ENCODE data around the gene MLLT6. TPM values are rescaled to one million over a fixed set of nuclear protein-coding genes. Genes with fewer than 3 reads are reported as not detected.

Gene MLLT6
- total and polyA plus RNA-seq, 2 of the 13 experiments (the other 11 are each of a cell fraction or from before 2014, with no cell fraction given), result 50.7 to 69.5 TPM

DNA sequence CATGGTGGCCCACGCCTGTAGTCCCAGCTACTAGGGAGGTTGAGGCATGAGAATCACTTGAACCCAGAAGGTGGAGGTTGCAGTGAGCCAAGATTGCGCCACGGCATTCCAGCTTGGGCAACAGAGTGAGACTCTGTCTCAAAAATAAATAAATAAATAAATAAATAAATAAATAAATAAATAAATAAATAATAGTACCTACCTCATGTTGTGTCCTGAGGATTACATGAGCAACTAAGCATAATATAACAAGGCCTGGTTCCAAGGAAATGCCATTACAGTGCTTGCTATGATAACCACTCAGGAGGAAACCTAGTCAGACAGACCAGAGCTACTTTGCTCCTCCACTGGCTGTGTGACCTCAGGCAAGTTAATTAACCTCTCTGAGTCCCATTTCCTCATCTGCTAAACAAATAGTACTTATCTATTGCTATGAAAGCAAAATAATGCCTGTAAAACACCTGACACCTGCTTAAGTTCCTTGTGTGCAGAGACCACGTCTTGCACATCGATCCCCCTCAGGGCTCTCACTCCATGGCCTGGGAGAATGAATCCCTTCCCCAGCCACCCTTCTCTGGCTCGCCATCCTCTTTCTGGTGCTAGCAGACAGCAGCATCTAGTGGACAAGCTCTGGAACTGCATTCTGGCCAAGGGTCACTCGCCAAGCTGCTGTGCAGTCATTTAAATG, 37.8 kb upstream of the MLLT6 start (continued):
- TF ChIP-seq, protein P1, sequence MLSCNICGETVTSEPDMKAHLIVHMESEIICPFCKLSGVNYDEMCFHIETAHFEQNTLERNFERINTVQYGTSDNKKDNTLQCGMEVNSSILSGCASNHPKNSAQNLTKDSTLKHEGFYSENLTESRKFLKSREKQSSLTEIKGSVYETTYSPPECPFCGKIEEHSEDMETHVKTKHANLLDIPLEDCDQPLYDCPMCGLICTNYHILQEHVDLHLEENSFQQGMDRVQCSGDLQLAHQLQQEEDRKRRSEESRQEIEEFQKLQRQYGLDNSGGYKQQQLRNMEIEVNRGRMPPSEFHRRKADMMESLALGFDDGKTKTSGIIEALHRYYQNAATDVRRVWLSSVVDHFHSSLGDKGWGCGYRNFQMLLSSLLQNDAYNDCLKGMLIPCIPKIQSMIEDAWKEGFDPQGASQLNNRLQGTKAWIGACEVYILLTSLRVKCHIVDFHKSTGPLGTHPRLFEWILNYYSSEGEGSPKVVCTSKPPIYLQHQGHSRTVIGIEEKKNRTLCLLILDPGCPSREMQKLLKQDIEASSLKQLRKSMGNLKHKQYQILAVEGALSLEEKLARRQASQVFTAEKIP (CRISPR knock-in tag; IDR thresholded peaks at IDR 0.05; ENCODE audit: borderline replicate concordance), result no peak
- TF ChIP-seq, protein P2, sequence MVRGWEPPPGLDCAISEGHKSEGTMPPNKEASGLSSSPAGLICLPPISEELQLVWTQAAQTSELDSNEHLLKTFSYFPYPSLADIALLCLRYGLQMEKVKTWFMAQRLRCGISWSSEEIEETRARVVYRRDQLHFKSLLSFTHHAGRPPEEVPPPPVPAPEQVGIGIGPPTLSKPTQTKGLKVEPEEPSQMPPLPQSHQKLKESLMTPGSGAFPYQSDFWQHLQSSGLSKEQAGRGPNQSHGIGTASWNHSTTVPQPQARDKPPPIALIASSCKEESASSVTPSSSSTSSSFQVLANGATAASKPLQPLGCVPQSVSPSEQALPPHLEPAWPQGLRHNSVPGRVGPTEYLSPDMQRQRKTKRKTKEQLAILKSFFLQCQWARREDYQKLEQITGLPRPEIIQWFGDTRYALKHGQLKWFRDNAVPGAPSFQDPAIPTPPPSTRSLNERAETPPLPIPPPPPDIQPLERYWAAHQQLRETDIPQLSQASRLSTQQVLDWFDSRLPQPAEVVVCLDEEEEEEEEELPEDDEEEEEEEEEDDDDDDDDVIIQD (CRISPR knock-in tag; IDR thresholded peaks at IDR 0.05; ENCODE audit: low read depth), result 0 out of 2 replicates have a peak, but pooled peaks have one; percentile 35
- no peak for TF ChIP-seq HNRNPH1 (optimal IDR thresholded peaks at IDR 0.05; ENCODE audit: low read depth, low read length)
- TF ChIP-seq, protein P3, sequence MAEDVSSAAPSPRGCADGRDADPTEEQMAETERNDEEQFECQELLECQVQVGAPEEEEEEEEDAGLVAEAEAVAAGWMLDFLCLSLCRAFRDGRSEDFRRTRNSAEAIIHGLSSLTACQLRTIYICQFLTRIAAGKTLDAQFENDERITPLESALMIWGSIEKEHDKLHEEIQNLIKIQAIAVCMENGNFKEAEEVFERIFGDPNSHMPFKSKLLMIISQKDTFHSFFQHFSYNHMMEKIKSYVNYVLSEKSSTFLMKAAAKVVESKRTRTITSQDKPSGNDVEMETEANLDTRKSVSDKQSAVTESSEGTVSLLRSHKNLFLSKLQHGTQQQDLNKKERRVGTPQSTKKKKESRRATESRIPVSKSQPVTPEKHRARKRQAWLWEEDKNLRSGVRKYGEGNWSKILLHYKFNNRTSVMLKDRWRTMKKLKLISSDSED (CRISPR knock-in tag; IDR thresholded peaks at IDR 0.05), result no peak
- no peak for TF ChIP-seq FOXA1 (IDR thresholded peaks at IDR 0.05)
- no peak for TF ChIP-seq FOXA1 (CRISPR knock-in tag; IDR thresholded peaks at IDR 0.05)
- TF ChIP-seq, protein P4, sequence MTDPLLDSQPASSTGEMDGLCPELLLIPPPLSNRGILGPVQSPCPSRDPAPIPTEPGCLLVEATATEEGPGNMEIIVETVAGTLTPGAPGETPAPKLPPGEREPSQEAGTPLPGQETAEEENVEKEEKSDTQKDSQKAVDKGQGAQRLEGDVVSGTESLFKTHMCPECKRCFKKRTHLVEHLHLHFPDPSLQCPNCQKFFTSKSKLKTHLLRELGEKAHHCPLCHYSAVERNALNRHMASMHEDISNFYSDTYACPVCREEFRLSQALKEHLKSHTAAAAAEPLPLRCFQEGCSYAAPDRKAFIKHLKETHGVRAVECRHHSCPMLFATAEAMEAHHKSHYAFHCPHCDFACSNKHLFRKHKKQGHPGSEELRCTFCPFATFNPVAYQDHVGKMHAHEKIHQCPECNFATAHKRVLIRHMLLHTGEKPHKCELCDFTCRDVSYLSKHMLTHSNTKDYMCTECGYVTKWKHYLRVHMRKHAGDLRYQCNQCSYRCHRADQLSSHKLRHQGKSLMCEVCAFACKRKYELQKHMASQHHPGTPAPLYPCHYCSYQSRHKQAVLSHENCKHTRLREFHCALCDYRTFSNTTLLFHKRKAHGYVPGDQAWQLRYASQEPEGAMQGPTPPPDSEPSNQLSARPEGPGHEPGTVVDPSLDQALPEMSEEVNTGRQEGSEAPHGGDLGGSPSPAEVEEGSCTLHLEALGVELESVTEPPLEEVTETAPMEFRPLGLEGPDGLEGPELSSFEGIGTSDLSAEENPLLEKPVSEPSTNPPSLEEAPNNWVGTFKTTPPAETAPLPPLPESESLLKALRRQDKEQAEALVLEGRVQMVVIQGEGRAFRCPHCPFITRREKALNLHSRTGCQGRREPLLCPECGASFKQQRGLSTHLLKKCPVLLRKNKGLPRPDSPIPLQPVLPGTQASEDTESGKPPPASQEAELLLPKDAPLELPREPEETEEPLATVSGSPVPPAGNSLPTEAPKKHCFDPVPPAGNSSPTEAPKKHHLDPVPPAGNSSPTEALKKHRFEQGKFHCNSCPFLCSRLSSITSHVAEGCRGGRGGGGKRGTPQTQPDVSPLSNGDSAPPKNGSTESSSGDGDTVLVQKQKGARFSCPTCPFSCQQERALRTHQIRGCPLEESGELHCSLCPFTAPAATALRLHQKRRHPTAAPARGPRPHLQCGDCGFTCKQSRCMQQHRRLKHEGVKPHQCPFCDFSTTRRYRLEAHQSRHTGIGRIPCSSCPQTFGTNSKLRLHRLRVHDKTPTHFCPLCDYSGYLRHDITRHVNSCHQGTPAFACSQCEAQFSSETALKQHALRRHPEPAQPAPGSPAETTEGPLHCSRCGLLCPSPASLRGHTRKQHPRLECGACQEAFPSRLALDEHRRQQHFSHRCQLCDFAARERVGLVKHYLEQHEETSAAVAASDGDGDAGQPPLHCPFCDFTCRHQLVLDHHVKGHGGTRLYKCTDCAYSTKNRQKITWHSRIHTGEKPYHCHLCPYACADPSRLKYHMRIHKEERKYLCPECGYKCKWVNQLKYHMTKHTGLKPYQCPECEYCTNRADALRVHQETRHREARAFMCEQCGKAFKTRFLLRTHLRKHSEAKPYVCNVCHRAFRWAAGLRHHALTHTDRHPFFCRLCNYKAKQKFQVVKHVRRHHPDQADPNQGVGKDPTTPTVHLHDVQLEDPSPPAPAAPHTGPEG (CRISPR knock-in tag; IDR thresholded peaks at IDR 0.05), result no peak
- TF ChIP-seq HMG20B (CRISPR knock-in tag; conservative IDR thresholded peaks at IDR 0.05), result no peak
- no peak for TF ChIP-seq ZNF138 (CRISPR knock-in tag; IDR thresholded peaks at IDR 0.05; ENCODE audit: low read depth)
- TF ChIP-seq BHLHE40 (IDR thresholded peaks at IDR 0.05; ENCODE audit: low read length), result peak; percentile 60; the same call in 1 of the 2 replicates
- TF ChIP-seq ZNF660 (CRISPR knock-in tag; IDR thresholded peaks at IDR 0.05; ENCODE audit: borderline replicate concordance, low read depth), result no peak
- TF ChIP-seq, protein P5, sequence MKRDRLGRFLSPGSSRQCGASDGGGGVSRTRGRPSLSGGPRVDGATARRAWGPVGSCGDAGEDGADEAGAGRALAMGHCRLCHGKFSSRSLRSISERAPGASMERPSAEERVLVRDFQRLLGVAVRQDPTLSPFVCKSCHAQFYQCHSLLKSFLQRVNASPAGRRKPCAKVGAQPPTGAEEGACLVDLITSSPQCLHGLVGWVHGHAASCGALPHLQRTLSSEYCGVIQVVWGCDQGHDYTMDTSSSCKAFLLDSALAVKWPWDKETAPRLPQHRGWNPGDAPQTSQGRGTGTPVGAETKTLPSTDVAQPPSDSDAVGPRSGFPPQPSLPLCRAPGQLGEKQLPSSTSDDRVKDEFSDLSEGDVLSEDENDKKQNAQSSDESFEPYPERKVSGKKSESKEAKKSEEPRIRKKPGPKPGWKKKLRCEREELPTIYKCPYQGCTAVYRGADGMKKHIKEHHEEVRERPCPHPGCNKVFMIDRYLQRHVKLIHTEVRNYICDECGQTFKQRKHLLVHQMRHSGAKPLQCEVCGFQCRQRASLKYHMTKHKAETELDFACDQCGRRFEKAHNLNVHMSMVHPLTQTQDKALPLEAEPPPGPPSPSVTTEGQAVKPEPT (CRISPR knock-in tag; IDR thresholded peaks at IDR 0.05; ENCODE audit: low read depth), result no peak
- 0 out of 2 replicates have a peak, but pooled peaks have one; percentile 31 for TF ChIP-seq ZNF598 (CRISPR knock-in tag; IDR thresholded peaks at IDR 0.05; ENCODE audit: borderline replicate concordance)
- no peak; the same call in 1 of the 2 replicates for TF ChIP-seq ZNF12 (CRISPR knock-in tag; IDR thresholded peaks at IDR 0.05)
- TF ChIP-seq MEIS1 (CRISPR knock-in tag; IDR thresholded peaks at IDR 0.05; ENCODE audit: borderline replicate concordance), result no peak
- no peak for TF ChIP-seq ARNTL (CRISPR knock-in tag; IDR thresholded peaks at IDR 0.05)
- TF ChIP-seq NFATC3 (CRISPR knock-in tag; IDR thresholded peaks at IDR 0.05), result 0 out of 2 replicates have a peak, but pooled peaks have one; percentile 36

Data from HepG2 (cell line).